ENCODE measurements around the gene TMTC1.

DNA sequence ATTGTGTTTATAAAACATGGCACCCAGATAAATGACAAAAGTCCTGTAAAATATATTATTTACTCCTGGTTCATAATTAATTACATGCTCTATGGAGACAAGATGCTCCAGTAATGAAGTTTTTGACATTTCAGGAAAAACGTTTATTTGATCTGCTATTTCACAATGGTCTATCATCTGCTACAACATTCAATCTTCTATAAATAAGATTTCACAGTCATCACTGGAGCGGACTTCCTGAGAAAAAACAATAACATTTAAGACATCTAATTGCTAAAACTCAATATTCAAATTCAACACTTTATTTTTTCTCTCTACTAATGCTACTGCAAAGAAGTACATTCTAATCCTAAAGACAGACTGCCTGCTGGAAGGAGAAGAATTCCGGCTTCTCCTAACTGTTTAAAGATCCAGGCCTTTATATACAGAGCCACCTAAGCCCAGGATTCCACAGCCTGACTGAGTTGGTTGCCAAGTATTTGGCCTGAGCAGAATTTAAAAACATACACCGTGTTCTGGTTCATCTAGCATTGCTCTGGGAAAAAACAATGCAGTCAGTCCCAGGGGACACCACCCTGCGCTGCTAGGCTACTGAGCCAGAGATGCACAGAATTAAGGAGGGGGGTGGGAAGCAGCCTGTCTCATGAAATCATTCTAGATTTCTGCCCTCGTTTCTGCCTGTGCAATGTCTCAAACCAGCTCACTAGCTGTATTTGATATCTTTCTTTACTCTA lies 58.0 kb downstream of the TMTC1 start:
- TF ChIP-seq, protein P1, sequence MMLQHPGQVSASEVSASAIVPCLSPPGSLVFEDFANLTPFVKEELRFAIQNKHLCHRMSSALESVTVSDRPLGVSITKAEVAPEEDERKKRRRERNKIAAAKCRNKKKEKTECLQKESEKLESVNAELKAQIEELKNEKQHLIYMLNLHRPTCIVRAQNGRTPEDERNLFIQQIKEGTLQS (IDR thresholded peaks at IDR 0.05): no peak
- TF ChIP-seq, protein P1 (CRISPR knock-in tag; conservative IDR thresholded peaks at IDR 0.05): no peak
- TF ChIP-seq ATF6 (CRISPR knock-in tag; IDR thresholded peaks at IDR 0.05) (no peak), CBFB (CRISPR knock-in tag; IDR thresholded peaks at IDR 0.05) (no peak), ZNF780A (CRISPR knock-in tag; IDR thresholded peaks at IDR 0.05) (no peak), ZFP91 (CRISPR knock-in tag; IDR thresholded peaks at IDR 0.05) (no peak), CHD1 (IDR thresholded peaks at IDR 0.05; ENCODE audit: low read length) (no peak), BACH1 (tag; IDR thresholded peaks at IDR 0.05) (no peak), KDM5B (IDR thresholded peaks at IDR 0.05; ENCODE audit: insufficient replicate concordance, low read depth, low read length) (no peak)
- TF ChIP-seq, protein P2, sequence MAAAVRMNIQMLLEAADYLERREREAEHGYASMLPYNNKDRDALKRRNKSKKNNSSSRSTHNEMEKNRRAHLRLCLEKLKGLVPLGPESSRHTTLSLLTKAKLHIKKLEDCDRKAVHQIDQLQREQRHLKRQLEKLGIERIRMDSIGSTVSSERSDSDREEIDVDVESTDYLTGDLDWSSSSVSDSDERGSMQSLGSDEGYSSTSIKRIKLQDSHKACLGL (CRISPR knock-in tag; IDR thresholded peaks at IDR 0.05; ENCODE audit: borderline replicate concordance, poor library complexity, severe bottlenecking): no peak
- TF ChIP-seq, protein P3, sequence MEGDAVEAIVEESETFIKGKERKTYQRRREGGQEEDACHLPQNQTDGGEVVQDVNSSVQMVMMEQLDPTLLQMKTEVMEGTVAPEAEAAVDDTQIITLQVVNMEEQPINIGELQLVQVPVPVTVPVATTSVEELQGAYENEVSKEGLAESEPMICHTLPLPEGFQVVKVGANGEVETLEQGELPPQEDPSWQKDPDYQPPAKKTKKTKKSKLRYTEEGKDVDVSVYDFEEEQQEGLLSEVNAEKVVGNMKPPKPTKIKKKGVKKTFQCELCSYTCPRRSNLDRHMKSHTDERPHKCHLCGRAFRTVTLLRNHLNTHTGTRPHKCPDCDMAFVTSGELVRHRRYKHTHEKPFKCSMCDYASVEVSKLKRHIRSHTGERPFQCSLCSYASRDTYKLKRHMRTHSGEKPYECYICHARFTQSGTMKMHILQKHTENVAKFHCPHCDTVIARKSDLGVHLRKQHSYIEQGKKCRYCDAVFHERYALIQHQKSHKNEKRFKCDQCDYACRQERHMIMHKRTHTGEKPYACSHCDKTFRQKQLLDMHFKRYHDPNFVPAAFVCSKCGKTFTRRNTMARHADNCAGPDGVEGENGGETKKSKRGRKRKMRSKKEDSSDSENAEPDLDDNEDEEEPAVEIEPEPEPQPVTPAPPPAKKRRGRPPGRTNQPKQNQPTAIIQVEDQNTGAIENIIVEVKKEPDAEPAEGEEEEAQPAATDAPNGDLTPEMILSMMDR (IDR thresholded peaks at IDR 0.05 in 2 of 3, conservative IDR thresholded peaks at IDR 0.05 in 1 of 3; ENCODE audit: insufficient read depth in 2 of 3, low read depth in 1 of 3, low read length in 3 of 3): no peak

All from K562 (cell line).